HG03439 (cell line): Measurements from ENCODE around the gene C10orf71.
A peak's percentile ranks its signal among the peaks of the same experiment; 100 is the strongest.

Experiments
- ATAC-seq: cut with Tn5 transposase; IDR thresholded peaks from one replicate; pipeline ENCODE4 v1.9.1; 2021; ENCODE audit warnings: mild to moderate bottlenecking, moderate library complexity; ENCODE audit not compliant: unreplicated experiment

C10orf71 gene

DNA sequence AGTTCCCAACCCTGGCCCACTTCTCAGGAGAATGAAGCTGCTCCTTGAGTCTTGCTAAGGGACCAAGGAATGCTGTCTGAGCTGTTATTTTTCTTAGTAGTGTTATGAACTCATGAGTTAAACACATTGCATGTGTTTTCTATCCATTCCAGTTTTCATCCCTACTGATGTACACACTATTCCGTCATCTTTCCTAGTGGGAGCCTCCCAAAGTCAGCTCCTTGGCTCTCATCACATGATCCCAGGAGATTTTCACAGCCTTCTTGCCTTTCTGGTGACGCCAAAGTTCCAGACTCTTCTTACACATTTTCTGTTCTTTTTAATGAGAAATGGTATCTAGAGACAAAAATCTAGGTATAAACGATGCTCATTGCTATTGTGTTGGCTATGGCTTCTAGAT, 8.4 kb upstream of the C10orf71 start:
- no peak for ATAC-seq

DNA sequence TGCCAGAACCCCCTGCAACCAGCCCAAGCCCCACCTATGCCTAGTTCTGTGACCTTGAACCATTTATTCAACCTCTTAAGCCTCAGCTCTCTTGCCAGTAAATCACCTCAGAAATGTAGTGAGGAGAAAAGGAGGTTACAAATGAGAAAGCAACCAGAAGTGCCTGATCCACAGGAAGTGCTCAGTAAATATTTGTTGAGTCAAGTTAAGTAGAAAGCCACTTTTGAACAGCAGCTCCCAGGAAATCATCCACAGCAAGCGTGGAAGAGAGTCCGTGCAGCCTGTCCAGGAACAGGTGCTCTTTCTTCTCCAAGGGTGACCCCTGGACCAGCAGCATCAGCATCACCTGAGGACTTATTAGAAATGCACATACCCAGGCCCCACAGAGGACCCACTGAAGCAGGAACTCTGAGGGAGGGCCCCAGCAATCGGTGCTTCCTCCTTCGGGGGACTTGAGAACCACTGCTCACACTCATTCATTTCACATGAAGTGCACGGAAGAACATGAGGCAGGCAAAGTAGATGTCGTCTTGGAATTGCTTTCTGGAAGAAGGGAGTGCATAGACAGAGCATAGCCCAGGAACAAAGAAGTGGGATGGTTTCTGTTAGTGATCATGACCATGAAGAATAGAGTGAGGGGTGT, 6.3 kb upstream of the C10orf71 start:
- ATAC-seq: no peak

DNA sequence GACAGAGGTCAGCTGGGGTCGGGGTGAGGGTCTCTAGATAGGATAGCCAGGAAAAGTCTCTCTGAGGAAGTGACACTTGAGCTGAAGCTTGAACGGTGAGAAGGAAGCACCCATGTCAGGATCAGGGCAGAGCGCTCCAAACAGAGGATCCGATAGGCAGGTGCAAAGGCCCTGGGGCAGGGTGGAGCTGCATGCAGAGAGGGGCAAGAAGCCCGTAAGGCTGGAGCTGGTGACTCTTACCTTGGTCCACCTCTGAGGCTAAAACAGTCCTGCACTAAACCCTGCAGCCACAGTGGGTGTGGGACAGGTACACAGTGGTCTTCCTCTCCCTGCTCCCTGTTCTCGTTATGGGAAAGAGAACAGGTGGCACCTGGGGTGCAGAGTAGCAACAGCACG, 5.8 kb upstream of the C10orf71 start:
- ATAC-seq: no peak

DNA sequence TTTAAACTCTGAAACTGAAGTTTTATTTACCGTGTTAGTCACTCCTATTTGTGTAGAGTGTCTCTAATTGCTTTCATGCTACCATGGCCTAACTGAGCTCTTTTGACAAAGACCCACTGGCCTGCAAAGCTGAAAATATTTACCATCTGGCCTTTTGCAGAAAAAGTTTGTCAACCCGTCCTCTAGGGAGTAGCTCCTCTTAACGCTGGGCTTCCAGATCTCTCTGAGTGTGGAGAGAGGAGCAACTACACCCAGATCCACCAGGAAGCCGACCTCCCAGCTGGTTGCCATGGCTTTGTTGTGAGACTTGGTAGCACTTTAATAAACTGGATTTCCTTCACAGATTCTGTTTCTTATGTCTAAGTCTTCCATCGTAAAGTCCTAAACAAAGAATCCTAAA, 4.2 kb upstream of the C10orf71 start:
- ATAC-seq: no peak

DNA sequence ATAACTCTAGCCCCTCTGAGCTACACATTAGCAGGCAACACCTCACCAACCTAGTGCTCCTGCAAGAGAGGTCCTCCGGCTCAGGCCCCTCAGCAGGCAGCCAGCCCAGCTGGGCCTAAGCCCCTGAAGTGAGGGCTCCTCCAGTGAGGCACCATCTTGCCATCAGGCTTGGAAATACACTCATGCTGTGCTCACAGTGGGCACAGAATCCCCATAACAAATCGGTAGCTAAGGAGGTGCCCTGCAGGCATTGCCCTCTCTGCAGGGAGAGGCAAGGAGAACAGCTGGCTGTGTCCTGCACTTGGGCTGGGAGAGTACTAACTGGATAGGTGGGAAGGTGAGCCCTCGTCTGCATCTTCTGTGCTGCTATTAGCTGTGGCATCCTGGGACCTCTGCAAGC, 3.7 kb upstream of the C10orf71 start:
- ATAC-seq: no peak

DNA sequence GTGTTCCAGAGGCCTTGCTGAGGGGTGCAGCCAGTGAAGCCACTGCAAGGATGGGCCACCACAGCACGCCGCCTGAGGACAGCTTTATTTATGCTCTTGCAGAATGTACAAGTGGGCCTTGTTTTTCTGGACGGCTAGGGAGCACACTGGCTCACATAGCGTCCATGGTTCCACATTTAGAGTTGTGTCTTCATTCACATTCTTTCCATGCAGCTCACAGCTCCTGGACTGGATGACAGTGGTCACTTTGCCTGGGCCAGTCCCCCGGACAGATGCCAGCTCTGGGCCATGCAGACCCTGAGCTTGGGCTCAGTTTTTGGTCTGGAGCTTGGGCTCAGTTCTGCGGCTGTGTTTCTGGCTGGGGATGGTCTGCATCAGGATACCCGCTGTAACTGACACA, 2.6 kb upstream of the C10orf71 start:
- no peak for ATAC-seq

DNA sequence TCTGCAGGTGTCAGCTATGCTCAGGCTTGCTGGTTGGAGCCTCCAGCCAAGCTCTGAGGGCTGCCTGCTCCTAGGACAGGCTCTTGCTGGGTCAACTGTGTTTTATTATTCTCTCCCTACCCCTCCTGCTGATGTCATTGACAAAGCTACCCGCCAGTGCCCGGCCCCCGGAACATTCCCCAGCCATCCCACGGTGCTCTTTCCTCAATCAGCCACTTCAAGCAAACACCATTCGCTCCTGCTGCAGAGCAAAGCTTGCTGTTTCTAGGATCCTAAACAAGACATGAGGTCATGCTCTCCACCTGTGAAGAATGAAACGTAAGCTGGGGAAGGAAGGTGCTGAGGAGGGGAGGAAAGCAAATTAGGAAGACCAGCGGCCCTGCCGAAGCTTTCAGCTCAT, 2.1 kb upstream of the C10orf71 start:
- no peak for ATAC-seq

DNA sequence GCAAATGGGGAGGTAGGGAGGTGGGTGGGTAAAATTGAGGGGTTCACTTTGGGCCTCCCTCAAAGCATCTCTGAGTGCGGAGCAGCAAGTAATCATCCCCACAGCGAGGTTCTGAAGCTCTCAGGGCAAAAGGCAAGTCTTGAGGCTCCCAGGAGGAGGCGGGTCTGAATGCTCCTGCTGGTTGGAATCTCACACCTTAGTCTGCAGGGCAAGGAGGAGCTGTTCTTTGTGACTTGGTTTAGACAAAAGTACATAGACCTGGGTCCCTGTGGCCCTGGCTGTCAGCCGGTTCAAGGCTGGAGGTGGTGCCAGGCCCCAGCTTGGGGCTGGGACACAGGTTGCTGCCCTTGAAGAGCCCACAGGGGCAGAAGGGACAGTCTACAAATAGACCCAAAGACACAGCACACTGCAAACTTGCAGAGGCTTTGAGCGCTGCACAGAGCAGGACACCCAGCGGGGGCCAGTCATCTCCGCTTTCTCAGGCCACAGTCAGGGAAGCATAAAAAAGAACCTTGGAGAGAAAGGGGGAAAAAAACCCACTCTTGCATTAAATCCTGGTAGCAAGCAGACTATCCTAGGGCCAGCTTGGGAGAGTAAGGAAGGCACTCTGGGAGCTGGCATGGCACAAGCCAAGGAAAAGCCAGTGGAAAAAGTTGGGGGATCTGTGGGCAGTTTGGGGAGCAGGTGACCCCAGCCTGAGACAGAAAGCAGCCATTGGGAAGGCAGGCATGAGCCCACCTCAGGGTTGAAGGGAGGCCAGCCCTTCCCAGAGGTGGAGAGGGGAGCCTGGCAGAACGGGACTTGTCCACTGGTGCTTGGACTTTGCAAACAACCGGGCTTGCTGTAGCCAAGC, 926 bp upstream of the C10orf71 start:
- no peak for ATAC-seq

DNA sequence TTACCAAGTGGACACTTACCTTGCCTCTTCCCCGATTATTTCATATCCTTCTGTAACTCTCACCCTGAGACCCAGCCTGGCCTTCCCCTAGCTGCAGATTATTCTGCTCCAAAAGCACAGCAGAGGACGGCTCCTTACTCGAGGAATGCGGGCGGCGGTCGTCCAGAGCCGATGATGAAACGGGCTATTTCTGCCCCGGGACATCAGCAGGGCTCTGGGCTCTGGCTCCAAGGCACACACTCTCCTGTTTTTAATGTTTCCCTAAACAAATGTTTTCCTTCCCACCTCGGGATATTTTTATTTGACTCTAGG, 343 bp upstream of the C10orf71 start:
- ATAC-seq: no peak

DNA sequence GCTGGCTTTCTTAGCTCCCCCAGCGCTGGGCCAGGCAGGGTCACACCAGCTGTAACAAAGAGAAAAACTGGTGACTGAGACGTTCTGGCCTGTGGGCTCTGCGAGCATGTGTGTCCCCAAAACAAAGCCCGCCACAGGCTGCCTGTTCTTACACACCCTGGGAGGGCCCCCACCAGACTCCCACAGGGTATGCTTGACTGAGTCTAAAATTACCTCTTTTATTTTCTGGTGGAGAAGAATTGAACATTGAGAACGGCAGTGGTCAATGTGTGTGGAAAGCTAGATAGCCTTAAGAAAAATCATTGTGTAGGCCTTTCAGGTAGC, 808 bp downstream of the C10orf71 start:
- ATAC-seq: peak; percentile 49

DNA sequence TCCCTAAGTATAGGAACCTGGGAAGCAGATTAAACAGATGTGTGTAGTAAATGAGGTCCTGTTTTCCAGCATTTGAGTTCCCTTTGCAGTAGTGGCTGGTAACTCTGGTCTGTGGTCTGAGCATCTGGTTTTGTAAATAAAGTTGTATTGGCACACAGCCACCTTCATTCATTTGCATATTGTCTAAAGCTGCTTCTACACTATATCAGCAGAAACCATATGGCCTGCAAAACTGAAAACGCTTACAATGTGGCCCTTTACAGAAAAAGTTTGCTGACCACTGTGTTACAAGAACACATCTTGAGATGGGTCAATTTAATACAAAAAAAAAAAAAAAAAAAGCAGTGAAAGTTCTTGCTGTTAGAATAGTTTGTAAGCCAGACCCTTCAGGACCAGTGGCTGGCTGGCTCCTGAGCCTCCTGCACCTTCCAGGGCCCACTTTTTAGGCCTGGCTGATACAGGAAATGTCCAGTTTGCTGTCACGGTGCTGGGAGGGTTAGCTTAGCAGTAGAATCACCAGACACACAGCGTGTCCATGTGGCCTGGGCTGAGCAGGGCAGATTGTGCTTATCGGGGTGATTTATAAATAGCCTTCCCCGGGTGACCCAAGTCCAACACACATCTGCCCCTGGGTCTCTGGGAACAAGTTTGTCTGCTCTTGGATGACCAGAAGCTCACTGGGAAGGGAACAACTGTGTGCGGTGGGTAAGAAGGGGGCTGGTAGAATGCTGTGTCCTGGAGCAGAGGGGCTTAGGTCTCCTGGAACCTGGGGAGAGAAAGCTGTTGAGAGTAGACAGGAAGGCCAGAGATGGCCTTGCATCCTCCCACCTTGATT, 1.4 kb downstream of the C10orf71 start:
- ATAC-seq: peak; percentile 76

DNA sequence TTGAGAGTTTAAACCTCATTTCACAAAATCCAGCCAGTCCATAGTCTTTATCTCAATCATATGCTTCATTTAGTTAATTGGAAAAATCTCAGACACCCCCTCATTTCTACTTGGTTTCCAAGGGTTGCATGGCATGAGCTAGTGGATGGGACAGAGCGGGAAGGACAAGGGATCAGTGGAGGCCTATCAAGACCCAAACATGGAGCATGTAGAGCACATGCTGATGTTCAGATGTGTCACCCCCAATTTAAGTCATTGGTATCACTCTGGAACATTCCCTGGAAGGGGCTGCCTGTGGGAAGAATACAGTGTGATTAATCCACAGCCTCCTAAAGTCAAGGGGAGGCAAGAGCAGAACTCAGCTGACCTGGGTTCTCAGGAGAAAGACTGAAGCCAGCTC, 2.3 kb downstream of the C10orf71 start:
- ATAC-seq: no peak

DNA sequence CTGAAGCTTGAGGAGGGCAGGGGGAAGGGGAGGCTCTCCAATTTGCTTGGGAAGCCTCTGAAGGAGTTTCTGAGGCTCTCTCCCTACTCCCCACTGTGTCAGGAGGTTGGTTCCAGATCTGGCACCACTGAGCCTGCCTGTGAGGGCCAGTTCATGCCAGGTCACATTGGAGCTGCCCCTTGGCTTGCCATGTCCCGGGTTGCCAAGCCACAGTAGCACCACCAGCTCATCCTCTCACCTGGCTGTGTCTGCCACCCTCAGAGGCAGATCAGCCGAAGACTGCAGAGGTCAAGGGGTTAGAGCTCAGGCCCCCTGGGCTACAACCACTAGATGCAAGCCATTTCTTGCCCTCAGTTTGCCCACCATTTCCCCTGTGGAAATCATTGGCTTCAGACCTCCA, 3.1 kb downstream of the C10orf71 start:
- ATAC-seq: no peak

DNA sequence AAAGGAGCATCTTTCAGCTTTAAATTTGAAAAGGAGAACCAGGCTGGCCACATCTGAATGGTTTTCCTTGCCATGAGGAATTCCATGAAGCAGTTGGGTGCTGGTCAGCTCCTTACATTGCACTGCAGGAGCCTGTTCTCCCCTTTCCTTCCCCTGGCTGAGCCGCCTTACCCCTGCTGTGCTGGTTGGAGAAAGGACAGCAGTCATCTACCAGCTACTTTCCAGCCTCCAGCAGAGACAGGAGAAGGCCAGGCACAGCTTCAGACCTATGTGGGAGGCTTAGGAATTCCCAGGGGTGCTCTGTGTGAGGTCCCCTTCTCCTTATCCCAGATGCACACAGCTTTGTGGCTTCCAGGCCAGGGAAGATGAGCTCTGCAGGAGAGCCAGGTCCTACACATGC, 4.7 kb downstream of the C10orf71 start:
- ATAC-seq: no peak

DNA sequence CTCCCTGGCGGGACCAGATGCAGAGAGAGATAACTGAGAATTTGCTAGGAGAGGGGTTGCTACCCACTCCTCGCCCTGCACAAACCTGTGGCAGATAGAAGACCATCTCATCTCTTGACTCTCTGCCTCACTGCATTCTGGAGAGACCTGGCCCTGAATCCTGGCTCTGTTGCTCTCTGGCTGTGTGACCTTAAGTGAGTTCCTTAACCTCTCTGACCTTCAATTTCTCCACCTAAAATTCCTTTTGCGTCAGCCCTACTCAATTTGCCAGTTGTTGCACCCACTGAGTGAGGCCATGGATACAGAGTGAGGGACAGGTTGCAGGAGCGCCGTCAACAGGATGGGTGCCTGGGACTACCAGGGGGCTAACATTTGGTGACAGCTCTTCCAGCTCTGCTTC, 5.2 kb downstream of the C10orf71 start:
- no peak for ATAC-seq

DNA sequence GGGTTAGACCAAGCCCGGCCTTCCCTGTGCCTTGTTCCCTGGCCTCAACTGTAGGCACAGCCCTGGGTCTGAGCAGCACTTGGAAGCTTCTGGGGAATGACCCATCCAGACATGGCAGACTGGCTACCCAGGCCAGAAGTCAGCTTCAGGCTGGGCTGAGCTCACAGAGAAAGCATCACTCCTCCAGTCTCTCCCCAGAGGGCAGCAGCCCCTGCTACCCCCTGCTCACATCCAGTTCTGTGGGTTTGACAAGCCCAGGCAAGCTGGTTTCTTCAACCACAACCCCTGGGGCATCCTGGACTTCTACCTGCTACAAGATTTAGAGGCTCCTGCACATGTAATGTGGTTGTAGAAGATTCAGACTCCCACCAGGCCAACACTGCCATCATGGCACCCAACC, 9.0 kb downstream of the C10orf71 start:
- no peak for ATAC-seq

DNA sequence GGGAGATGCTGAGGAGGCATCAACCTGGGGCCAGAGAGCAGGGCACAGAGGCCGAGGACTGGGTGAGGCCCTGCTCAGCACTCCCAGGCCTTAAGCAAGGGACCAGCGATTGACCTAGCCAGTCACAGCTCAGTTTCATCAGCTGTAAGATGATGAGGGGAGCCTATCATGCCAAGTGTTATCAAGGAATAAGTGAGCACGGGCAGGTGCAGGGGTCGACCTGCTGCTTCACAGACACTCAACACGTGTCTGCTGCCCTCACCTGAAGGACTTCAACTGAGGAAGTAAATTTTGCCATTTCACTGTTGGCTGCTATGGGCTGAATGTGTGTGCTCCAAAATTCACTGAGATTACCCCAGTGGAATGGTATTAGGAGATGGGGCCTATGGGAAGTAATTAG, 9.9 kb downstream of the C10orf71 start:
- ATAC-seq: no peak

DNA sequence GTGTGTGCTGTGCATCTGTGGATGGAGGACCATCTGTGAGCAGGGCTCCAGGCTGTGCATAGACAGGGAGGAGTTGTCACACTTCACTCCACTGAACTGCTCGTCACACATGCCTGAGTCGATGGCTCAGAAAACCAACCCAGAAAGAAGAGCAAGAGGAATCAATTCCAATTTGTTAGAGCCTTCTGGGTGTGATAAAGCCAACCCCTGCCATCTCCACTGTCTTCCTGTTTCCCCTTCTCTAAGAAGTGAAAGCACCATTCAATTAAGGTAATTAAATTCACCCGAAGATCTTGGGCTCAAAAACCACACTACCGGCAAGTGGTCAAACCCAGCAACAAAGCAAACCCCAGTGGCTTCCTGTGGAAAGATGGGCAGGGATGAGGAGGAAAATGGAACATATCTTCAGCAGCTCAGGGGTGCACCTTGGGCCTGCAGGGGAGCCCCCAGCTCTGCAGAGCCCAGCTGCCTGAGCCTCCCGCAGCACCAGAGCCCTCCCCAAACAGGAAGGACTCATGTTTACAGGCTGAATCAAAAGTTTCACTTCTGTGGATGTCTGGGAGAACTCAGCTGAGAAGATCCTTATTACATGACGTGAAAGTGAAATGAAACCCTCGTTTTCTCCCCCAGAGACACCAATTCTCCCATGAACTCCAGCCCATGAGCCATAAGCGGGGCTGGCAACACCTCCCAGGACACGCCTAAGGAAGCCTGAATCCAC, 10.9 kb downstream of the C10orf71 start:
- ATAC-seq: no peak

DNA sequence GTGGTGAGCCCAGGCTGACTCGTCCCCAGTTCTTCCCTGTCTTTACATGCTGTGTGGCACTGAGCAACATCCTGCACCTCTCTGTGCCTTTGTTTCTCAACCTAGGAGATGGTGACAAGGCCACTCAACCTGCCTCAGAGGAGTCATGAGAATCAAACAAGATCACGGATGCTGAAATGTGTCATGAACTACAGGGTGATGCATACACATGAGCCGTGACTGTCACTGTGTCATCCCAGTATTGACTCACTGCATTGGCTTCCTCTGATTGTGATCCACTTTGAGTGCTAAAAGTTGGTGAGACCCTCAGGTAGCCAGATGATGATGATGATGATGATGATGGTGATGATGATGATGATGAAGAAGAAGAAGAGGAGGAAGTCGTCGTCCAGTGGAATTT, 11.5 kb downstream of the C10orf71 start:
- ATAC-seq: no peak

DNA sequence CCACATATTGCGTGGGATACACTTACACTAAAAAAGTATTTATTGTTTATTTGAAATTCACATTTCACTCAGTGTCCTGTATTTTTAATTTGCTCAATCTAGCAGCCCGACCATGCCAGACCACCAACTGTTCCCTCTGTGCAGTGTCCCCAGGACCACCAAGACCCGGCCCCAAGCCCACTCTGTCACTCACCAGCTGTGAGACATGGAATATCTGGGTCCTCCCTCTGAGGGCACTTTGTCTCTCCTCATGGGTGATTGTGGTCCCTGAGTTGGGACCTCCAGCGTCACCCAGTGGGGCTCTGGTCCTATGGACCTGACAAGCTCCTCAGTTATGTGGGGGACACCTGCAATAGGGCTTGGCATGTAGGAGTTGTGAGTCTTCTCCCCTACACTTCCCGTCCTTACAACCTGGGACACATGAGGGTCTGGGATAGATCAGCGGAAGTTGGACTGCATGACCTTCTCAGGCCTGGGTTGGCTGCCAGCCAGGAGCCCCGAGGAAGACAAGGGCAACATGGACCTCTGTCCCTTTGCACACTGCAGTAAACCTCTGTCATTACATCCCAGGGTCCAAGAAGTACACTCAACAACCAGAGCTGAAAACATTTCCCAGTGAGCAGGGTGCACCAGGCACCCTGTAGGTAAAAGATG, 12.1 kb downstream of the C10orf71 start:
- no peak for ATAC-seq
